H9 (cell line): Measurements from ENCODE around the gene TCEA2. TPM values are rescaled to one million over a fixed set of nuclear protein-coding genes. Genes with fewer than 3 reads are reported as not detected.

Experiments
- DNase-seq: peaks from one replicate; pipeline ENCODE4 v3.0.0-alpha.2; 2017
- H2AFZ ChIP-seq: one replicate; pipeline ENCODE4 v1.6.1; 2013; ENCODE audit warnings: mild to moderate bottlenecking, low read length, control low read depth, moderate library complexity
- H2AK5ac ChIP-seq: 2 replicates; pipeline ENCODE4 v1.6.1; 2013; ENCODE audit warnings: low read length, control low read depth, mixed read lengths; ENCODE audit not compliant: insufficient read length
- H2BK120ac ChIP-seq: one replicate; pipeline ENCODE4 v1.6.1; 2013; ENCODE audit warnings: low read depth, mild to moderate bottlenecking, low read length, control low read depth, inconsistent platforms; ENCODE audit not compliant: poor library complexity, severe bottlenecking
- H2BK12ac ChIP-seq: 2 replicates; pipeline ENCODE4 v1.6.1; 2013; ENCODE audit warnings: low read length, control low read depth, mixed read lengths, low read depth; ENCODE audit not compliant: insufficient read length
- H2BK15ac ChIP-seq: 2 replicates; pipeline ENCODE4 v1.6.1; 2013; ENCODE audit warnings: low read depth, low read length, control low read depth
- H2BK20ac ChIP-seq: one replicate; pipeline ENCODE4 v1.6.1; 2013; ENCODE audit warnings: low read depth, mild to moderate bottlenecking, low read length, control low read depth, inconsistent platforms; ENCODE audit not compliant: poor library complexity, severe bottlenecking
- H2BK5ac ChIP-seq: 2 replicates; pipeline ENCODE4 v1.6.1; 2013; ENCODE audit warnings: low read length, control low read depth, mixed read lengths; ENCODE audit not compliant: insufficient read length
- H3K14ac ChIP-seq: 2 replicates; pipeline ENCODE4 v1.6.1; 2013; ENCODE audit warnings: low read length, control low read depth; ENCODE audit not compliant: insufficient read depth
- H3K18ac ChIP-seq: 2 replicates; pipeline ENCODE4 v1.6.1; 2013; ENCODE audit warnings: low read depth, mild to moderate bottlenecking, mixed read lengths, low read length, control low read depth; ENCODE audit not compliant: insufficient read length
- H3K23ac ChIP-seq: 2 replicates; pipeline ENCODE4 v1.6.1; 2013; ENCODE audit warnings: low read length, control low read depth, mixed read lengths, low read depth; ENCODE audit not compliant: insufficient read length
- H3K23me2 ChIP-seq: 2 replicates; pipeline ENCODE4 v1.6.1; 2013; ENCODE audit warnings: low read depth, mild to moderate bottlenecking, mixed read lengths, low read length, control low read depth; ENCODE audit not compliant: insufficient read length, poor library complexity, severe bottlenecking
- H3K27ac ChIP-seq: 2 replicates; pipeline ENCODE4 v1.5.1; 2013; ENCODE audit warnings: low read length, control low read depth, mixed read lengths, low read depth; ENCODE audit not compliant: insufficient read length
- H3K27me3 ChIP-seq: 2 replicates; pipeline ENCODE4 v1.6.1; 2013; ENCODE audit warnings: low read length, control low read depth, inconsistent platforms; ENCODE audit not compliant: insufficient read depth
- H3K4ac ChIP-seq: 2 replicates; pipeline ENCODE4 v1.6.1; 2013; ENCODE audit warnings: low read depth, mild to moderate bottlenecking, control low read depth, inconsistent platforms, low read length, moderate library complexity
- H3K4me1 ChIP-seq: 2 replicates; pipeline ENCODE4 v1.6.1; 2013; ENCODE audit warnings: low read length, control low read depth, inconsistent platforms; ENCODE audit not compliant: insufficient read depth
- H3K4me2 ChIP-seq: 2 replicates; pipeline ENCODE4 v1.6.1; 2013; ENCODE audit warnings: low read length, control low read depth, mixed read lengths; ENCODE audit not compliant: insufficient read length, insufficient read depth
- H3K56ac ChIP-seq: 2 replicates; pipeline ENCODE4 v1.6.1; 2013; ENCODE audit warnings: low read depth, mild to moderate bottlenecking, mixed read lengths, low read length, control low read depth; ENCODE audit not compliant: insufficient read length
- H3K79me1 ChIP-seq: 2 replicates; pipeline ENCODE4 v1.6.1; 2013; ENCODE audit warnings: low read depth, mild to moderate bottlenecking, moderate library complexity, low read length, control low read depth, inconsistent platforms; ENCODE audit not compliant: insufficient read depth, poor library complexity, severe bottlenecking
- H3K79me2 ChIP-seq: 2 replicates; pipeline ENCODE4 v1.6.1; 2013; ENCODE audit warnings: low read length, control low read depth, inconsistent platforms; ENCODE audit not compliant: insufficient read depth
- H3K9ac ChIP-seq: 2 replicates; pipeline ENCODE4 v1.6.1; 2013; ENCODE audit warnings: low read length, control low read depth, mixed read lengths; ENCODE audit not compliant: insufficient read length; ENCODE audit errors: extremely low read depth
- H3K9me3 ChIP-seq: one replicate; pipeline ENCODE4 v1.6.1; 2013; ENCODE audit warnings: low read depth, low read length, inconsistent platforms; ENCODE audit not compliant: control insufficient read depth
- H3T11ph ChIP-seq: one replicate; pipeline ENCODE4 v1.6.1; 2013; ENCODE audit warnings: mild to moderate bottlenecking, low read length, control low read depth, inconsistent platforms
- H4K20me1 ChIP-seq: one replicate; pipeline ENCODE4 v1.6.1; 2013; ENCODE audit not compliant: control insufficient read depth, insufficient read length, insufficient read depth
- H4K5ac ChIP-seq: 2 replicates; pipeline ENCODE4 v1.6.1; 2013; ENCODE audit warnings: low read depth, mild to moderate bottlenecking, mixed read lengths, low read length, control low read depth; ENCODE audit not compliant: insufficient read length
- H4K8ac ChIP-seq: replicated peaks from 2 replicates; pipeline ENCODE4 v1.6.1; 2013; ENCODE audit warnings: low read length, control low read depth, mixed read lengths, low read depth; ENCODE audit not compliant: insufficient read length
- H4K91ac ChIP-seq: 2 replicates; pipeline ENCODE4 v1.6.1; 2013; ENCODE audit warnings: low read depth, mild to moderate bottlenecking, moderate library complexity, mixed read lengths, low read length, control low read depth; ENCODE audit not compliant: insufficient read length
- H3K27ac Mint-ChIP-seq, 3 experiments: 2 replicates in 2 of 3; 3 replicates in 1 of 3; pipeline ENCODE4 v1.8.0; 2020 to 2021; ENCODE audit warnings: mixed read lengths in 3 of 3, mild to moderate bottlenecking in 1 of 3, moderate library complexity in 1 of 3
- H3K27me3 Mint-ChIP-seq: 2 replicates; pipeline ENCODE4 v1.8.0; 2021; ENCODE audit warnings: low read depth, mild to moderate bottlenecking, moderate library complexity, mixed read lengths
- H3K36me3 Mint-ChIP-seq, 3 experiments: 2 replicates in 2 of 3; 3 replicates in 1 of 3; pipeline ENCODE4 v1.8.0; 2020 to 2021; ENCODE audit warnings: low read depth in 3 of 3, mixed read lengths in 3 of 3; ENCODE audit not compliant: insufficient read depth in 1 of 3
- H3K4me1 Mint-ChIP-seq, 2 experiments: 2 replicates each; pipeline ENCODE4 v1.8.0; 2020; ENCODE audit warnings: mixed read lengths in 2 of 2
- H3K4me3 Mint-ChIP-seq, 2 experiments: 2 replicates in 1 of 2; 3 replicates in 1 of 2; pipeline ENCODE4 v1.8.0; 2020 to 2021; ENCODE audit warnings: mild to moderate bottlenecking in 2 of 2, mixed read lengths in 2 of 2, moderate library complexity in 1 of 2
- H3K9me3 Mint-ChIP-seq, 2 experiments: 2 replicates in 1 of 2; 3 replicates in 1 of 2; pipeline ENCODE4 v1.8.0; 2020; ENCODE audit warnings: mild to moderate bottlenecking in 2 of 2, mixed read lengths in 2 of 2, moderate library complexity in 1 of 2
- WGBS: extraction: QIAGEN DNeasy Blood & Tissue Kit; methylation state at CpG from one replicate; pipeline ENCODE4 v1.1.7; 2013; ENCODE audit warnings: missing lambda C conversion rate, low lambda C conversion rate, mixed read lengths; ENCODE audit not compliant: insufficient read length; ENCODE audit errors: extremely low coverage; 5-methylcytosine and 5-hydroxymethylcytosine counted together
- total RNA-seq: library from RNA; stranded (reverse); gene quantifications from 2 replicates; pipeline ENCODE4 v1.2.1, GENCODE V29; 2021
- TF ChIP-seq, protein P1 (sequence below): fragments of 200-600 bp; sonication (generic); conservative IDR thresholded peaks from 3 replicates; pipeline ENCODE4 v1.8.0; 2021; ENCODE audit warnings: antibody characterized with exemption, mild to moderate bottlenecking

The TCEA2 gene
- total RNA-seq, 1 experiment from 2014 or later, result 51.7 TPM

DNA sequence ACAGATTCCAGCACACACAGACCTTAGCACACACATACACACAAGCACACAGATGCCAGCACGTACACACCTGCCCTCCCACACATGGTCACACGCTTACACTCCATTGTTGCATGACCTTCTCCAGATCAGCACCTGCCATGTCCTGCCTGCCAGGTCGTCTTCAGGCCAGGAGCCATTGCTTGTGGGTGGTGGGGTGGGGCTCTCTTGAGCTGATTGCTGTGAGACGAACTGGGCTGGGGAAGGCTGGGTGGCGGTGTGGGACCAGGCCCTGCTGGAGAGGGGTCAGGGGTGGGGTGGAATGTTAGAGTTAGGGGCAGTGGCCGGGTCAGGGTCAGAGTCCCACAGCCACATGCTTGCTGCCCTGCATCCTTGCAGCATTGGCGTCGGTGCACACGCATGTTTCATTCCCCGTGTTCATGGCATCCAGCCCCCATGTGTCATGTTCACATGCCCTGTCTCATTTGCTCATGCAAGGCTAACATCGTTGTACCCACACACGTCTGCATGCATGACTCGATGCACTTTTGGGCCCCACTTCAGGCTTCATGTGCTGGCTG, 50.9 kb downstream of the TCEA2 start:
- H3K79me2 ChIP-seq, result no peaks in the 10 kb centered on the region
- no peak overlapping the region for H2BK5ac ChIP-seq
- H3T11ph ChIP-seq, result no peak overlapping the region
- H4K91ac ChIP-seq, result no peak overlapping the region
- H2BK20ac ChIP-seq, result no peak overlapping the region
- no peaks in the 10 kb centered on the region for H3K36me3 Mint-ChIP-seq
- no peak overlapping the region for H3K4me2 ChIP-seq
- no peaks in the 10 kb centered on the region for H3K4me1 ChIP-seq
- H3K4me1 Mint-ChIP-seq, result no peaks in the 10 kb centered on the region
- no peak overlapping the region for H3K9ac ChIP-seq
- no peaks in the 10 kb centered on the region for H3K27me3 ChIP-seq
- no peak overlapping the region for H2AFZ ChIP-seq
- no peak overlapping the region; the same call in 1 of the 2 replicates for H3K14ac ChIP-seq
- H3K9me3 Mint-ChIP-seq, result no peaks in the 10 kb centered on the region
- 0 out of 2 replicates have a peak, but pooled peaks cover 2% of the 10 kb centered on the region for H3K27me3 Mint-ChIP-seq
- no peak overlapping the region for H3K23ac ChIP-seq
- no peak overlapping the region for H3K4ac ChIP-seq
- no peak overlapping the region for H3K27ac ChIP-seq
- H3K23me2 ChIP-seq, result no peaks in the 10 kb centered on the region
- no CpG with 5 or more reads among the region's 13 CpGs for WGBS
- no peak for DNase-seq
- no peak overlapping the region for H2BK12ac ChIP-seq
- no peaks in the 10 kb centered on the region for H3K79me1 ChIP-seq
- TF ChIP-seq, protein P1, sequence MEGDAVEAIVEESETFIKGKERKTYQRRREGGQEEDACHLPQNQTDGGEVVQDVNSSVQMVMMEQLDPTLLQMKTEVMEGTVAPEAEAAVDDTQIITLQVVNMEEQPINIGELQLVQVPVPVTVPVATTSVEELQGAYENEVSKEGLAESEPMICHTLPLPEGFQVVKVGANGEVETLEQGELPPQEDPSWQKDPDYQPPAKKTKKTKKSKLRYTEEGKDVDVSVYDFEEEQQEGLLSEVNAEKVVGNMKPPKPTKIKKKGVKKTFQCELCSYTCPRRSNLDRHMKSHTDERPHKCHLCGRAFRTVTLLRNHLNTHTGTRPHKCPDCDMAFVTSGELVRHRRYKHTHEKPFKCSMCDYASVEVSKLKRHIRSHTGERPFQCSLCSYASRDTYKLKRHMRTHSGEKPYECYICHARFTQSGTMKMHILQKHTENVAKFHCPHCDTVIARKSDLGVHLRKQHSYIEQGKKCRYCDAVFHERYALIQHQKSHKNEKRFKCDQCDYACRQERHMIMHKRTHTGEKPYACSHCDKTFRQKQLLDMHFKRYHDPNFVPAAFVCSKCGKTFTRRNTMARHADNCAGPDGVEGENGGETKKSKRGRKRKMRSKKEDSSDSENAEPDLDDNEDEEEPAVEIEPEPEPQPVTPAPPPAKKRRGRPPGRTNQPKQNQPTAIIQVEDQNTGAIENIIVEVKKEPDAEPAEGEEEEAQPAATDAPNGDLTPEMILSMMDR, result no peak
- H2AK5ac ChIP-seq, result no peak overlapping the region
- H4K8ac ChIP-seq, result no peak overlapping the region
- peaks cover 3% of the 10 kb centered on the region for H4K20me1 ChIP-seq
- H2BK15ac ChIP-seq, result no peak overlapping the region
- no peaks in the 10 kb centered on the region for H3K9me3 ChIP-seq
- H3K56ac ChIP-seq, result no peak overlapping the region
- H3K27ac Mint-ChIP-seq, result no peak overlapping the region
- no peak overlapping the region for H4K5ac ChIP-seq
- no peak overlapping the region for H2BK120ac ChIP-seq
- no peak overlapping the region for H3K4me3 Mint-ChIP-seq
- H3K18ac ChIP-seq, result no peak overlapping the region
